HTR-8/SVneo (cell line): ENCODE measurements around the gene CAMK2D.

Source experiments
- DNase-seq: peaks from one replicate; pipeline ENCODE4 v3.0.0; 2011; ENCODE audit warnings: low spot score, mixed read lengths; ENCODE audit not compliant: insufficient read length
- FAIRE-seq: peaks from 2 replicates; lab custom pipeline; 2011; peaks lifted over from hg19 to GRCh38; lab: Jason Lieb, UNC

Gene CAMK2D

DNA sequence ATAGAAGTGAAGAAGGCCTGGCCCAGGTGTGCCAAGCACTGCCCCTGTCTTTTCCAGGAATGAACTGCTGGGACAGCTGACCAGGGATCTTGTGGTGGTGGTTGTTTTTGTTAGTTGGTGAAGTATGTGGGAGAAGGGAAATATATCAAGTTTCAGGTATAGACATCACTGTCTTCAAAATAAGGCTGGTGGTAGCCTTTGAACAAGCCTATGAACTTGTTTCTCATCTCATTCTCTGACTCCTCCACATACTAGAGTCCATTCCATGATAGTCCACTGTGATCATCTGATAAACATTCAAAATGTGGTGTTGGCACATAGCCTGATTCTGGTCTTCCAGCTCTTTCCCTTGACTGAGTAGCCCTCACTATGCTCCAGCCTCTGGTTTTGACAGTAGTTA is 303.7 kb downstream of the CAMK2D start:
- FAIRE-seq = no peak
- DNase-seq = no peak

GRCh38 chr4:113457121-113457520 is 304.4 kb downstream of the CAMK2D start:
- no peak for DNase-seq
- no peak for FAIRE-seq

DNA sequence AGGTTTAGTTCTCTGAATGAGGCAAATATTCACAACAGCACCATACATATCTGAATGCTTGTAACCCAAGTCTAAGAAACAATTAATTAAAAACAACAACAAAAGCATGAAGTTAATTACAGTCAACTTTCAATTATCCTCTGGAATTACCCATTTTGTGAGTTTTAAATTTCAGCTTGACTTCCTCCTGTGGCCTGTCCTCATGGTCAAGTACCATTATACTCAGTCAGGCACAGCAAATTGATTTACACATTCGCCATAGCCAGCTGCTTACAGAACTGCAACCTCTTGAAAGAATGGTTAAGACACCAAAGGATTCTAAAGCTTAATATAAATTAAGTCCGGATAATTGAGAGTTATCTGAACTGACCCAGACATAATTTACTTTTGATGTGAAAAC is 306.5 kb downstream of the CAMK2D start:
- no peak for FAIRE-seq

GRCh38 chr4:113452868-113453620 is 308.5 kb downstream of the CAMK2D start:
- FAIRE-seq (peak; percentile 44), DNase-seq (no peak)

More for the DNA sequence above, 306.5 kb downstream of the CAMK2D start:
- no peak for DNase-seq

- FAIRE-seq (no peak), DNase-seq (no peak)
These were observed 309.4 kb downstream of the CAMK2D start for GRCh38 chr4:113452152-113452551.

DNA sequence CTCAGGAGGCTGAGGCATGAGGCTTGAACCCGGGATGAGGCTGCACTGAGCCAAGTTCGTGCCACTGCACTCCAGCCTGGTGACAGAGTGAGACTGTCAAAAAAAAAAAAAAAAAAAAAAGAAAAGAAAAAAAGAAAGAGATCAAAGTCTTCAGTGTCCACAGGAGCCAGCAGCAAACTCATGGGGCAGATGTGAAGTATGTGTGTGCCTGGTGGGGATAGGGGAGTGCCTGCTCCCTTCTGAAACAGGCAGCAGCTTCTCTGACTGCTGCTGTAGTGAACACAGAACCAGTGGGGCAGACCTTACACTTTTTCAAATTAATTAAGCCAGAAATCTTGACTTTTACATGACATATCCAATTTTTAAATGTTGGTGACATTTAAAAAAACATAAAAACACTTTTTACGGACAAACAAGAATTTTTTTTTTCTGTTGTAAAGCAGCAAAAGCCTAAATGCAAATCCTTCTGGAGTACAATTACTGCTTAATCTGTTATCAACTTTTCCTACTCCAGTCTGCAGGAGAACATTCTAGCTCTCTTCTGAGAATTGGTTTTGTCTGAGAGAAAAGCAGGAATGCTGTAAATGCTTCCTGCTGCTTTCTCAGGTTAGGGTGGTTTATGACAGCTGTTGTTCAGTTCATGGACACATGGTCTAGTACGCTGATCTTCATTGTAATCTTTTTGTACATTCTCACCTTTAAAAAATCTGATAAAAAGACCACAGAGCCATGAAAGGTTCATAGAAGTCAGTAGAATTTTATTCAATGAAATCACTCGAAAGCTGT is 311.1 kb downstream of the CAMK2D start:
- DNase-seq = no peak
- no peak for FAIRE-seq

DNA sequence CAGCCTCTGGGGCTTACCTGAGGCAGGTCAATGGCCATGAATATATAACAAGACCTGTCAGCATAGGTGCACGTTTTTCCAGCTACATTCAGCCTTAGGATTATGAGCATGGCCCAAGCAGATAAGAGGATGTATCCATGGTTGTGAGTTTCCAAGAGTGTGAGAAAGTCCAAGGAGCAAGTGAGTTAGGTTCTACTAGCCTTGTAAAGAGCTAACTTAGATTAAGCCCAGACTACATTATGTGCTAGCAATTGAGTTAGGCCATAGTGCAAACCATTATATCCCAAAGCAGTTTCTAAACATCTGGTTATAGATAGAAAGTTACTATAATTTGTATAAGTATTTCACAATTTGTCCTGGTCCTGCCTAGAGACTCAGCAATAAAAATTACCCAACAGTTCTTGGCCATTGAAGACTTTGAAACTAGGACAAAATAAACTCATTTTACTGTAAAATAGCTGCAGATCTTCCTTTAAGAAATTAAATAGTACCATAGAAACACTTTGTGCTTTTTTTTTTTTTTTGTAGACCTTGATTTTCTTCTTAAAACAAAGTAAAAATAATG is 312.0 kb downstream of the CAMK2D start:
- FAIRE-seq (no peak), DNase-seq (no peak)

DNA sequence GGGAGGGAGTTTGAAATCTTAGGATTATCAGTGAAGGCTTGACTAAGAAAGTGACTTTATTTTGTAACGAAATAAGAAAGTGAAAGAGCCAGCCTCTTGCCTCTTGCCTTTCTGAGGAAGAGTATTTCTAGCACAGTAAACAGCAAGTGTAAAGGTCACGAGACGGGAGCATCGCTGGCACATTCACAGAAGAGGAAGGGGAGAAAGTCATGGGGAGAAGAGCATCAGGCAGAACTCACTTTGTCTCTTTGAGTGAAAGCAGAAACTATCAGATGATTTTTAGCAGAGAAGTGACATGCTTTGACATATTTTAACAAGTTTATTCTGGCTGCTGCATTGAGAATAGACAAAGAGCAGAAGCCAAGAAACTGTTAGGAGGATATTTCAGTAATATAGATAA is 313.8 kb downstream of the CAMK2D start:
- FAIRE-seq = no peak
- DNase-seq = no peak

- FAIRE-seq (no peak), DNase-seq (no peak)
These were observed 314.5 kb downstream of the CAMK2D start for GRCh38 chr4:113447061-113447460.

DNA sequence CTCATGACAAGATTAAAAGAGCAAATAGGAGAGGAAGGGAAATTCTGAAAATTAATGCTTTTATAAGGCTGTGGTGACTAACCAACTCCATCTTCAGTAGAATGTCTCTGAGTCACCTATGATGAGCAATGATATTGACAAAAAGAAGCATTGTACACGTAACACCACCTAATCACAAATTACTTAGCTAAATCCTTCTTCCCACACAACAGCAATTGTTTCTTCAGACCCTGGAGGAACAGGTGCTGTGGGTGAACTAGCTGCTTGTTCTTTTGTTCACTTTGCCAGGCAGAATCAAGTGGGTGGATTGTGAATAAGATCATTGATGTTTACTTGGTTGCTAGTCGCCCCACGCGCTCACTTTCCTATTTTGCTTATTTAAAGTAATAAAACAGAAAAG is 315.5 kb downstream of the CAMK2D start:
- FAIRE-seq (no peak), DNase-seq (no peak)

GRCh38 chr4:113445286-113445685 is 316.3 kb downstream of the CAMK2D start:
- FAIRE-seq (no peak), DNase-seq (no peak)

DNA sequence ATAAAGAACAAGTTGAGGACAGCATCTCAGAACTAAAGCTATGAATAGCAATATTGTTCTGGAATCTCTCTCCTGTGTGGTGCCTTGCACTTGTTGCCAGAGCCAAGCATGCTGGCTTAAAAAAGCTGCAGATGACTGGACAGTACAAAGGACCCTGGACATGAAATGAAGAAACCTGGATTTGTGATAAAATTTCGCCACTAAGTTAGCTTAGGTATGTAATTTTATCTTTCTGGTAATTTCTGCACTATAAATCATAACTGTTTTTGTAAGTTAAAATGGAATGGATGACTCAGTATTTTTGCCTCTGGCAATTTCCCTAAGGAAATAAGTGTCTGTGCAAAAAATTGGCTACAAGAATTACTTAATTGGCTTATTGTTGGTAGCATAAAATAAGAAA is 317.2 kb downstream of the CAMK2D start:
- DNase-seq (no peak), FAIRE-seq (no peak)

- no peak for FAIRE-seq
These were observed 318.7 kb downstream of the CAMK2D start for GRCh38 chr4:113442826-113443225.

DNA sequence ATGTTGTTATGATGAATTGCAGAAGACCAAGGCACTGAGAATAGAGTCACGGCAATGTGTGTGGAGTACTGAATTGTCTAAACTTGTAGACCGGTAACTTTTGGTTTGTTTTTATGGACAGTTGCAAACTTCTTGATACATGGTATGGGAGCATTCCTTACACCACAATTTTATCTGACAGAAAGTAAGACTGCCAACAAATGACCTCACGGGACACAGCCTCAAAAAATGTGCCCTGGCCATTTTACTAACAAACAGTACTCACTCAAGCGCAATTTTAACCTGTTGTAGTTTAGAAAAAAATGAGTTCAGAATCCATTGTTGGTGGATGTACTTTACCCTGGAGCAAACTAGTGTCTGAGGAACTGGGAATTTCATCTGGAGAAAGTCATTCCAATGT is 321.2 kb downstream of the CAMK2D start:
- no peak for DNase-seq
- no peak for FAIRE-seq

More at GRCh38 chr4:113442826-113443225, 318.7 kb downstream of the CAMK2D start:
- DNase-seq = no peak

GRCh38 chr4:113438596-113438995 is 322.9 kb downstream of the CAMK2D start:
- FAIRE-seq = no peak
- no peak for DNase-seq

DNA sequence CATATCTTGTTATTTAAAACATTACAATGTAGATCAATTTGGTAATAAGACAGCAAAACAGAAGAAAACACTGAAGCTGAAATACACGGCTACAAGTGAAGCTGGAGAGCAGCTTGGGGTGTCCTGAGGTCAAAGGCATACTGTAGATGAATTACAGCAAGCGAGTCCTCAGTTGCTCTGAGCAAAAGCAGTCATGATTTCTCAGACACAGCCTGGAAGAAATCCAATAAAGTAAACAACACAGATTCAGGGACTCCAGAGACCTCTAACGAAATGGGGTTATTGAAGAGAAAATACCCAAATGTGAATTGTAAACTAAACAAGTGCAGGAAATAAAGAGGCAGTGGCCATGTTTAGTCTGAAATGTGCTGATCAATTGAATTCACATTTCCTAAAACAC is 324.4 kb downstream of the CAMK2D start:
- FAIRE-seq (no peak), DNase-seq (no peak)

DNA sequence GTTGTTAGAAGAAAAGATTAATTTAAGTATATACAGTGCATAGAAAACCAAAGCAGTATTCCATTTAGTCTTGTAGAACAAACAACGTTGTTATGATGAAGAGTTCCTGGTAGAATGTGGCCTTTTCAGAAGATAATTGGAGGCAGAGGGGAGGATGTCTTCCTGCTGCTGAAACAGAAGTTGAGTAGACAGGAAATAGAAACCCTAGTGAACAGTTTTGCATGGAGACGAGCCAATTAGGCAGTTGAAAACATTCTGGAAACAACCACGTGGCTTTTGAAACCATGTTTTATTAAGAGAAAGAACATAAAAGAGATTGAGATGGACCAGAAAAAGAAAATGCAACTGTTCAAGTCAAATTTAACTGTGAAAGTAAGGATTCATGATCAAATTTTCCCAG is 325.2 kb downstream of the CAMK2D start:
- DNase-seq (no peak), FAIRE-seq (no peak)

DNA sequence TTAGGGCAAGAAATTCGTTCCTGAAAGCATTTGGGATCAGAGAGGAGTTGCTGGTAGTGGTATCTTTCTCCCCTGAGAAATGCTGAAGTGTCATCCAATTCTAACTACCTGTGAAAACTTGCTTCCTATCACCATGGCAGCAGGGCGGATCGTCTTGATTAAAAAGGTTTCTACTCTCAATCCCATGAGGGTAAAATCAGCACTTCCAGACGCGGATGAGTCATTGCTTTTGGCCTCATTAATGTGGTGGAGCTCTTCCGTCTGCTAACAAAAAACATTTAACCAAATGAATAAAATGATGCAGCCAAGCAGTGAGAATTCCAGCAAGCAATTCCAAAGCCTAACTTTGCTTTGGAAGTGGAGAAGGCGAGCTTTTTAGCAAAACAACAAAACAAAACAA is 325.6 kb downstream of the CAMK2D start:
- DNase-seq = no peak
- no peak for FAIRE-seq

DNA sequence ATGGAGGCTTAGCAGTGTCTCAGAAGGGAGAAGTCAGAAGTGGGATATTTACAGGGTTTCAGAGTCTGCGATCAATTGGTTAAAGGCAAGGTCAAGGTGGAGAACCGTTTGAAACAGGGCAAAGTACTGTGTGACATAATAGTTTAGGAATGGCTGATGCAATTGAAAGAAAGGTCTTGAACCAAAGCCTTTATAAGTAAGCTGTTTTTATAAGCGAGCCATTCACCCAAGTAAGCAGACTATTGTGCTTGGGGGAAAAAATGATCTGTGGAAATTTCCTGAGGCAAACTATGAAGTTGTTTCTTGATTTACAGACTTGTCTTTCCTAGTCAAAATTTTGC is 327.3 kb downstream of the CAMK2D start:
- FAIRE-seq (no peak), DNase-seq (no peak)

GRCh38 chr4:113433536-113434246 is 327.8 kb downstream of the CAMK2D start:
- FAIRE-seq (no peak), DNase-seq (no peak)

GRCh38 chr4:113433116-113433515 is 328.4 kb downstream of the CAMK2D start:
- DNase-seq = no peak
- FAIRE-seq = no peak
